Hematopoietic multipotent progenitor cell treated with erythropoietin and hydrocortisone succinate and interleukin-3 and kit ligand, for 17 days (in vitro differentiated cells): ENCODE results near the gene TMEM92.
"Not testable (repeated sequence)": the region's sequence is repeated elsewhere in the genome, so short reads cannot be mapped to it uniquely, and the experiment has no call there.

Source experiments
- DNase-seq: peaks from one replicate; pipeline ENCODE4 v3.0.0-alpha.2; 2015; ENCODE audit warnings: low spot score

TMEM92 gene

DNA sequence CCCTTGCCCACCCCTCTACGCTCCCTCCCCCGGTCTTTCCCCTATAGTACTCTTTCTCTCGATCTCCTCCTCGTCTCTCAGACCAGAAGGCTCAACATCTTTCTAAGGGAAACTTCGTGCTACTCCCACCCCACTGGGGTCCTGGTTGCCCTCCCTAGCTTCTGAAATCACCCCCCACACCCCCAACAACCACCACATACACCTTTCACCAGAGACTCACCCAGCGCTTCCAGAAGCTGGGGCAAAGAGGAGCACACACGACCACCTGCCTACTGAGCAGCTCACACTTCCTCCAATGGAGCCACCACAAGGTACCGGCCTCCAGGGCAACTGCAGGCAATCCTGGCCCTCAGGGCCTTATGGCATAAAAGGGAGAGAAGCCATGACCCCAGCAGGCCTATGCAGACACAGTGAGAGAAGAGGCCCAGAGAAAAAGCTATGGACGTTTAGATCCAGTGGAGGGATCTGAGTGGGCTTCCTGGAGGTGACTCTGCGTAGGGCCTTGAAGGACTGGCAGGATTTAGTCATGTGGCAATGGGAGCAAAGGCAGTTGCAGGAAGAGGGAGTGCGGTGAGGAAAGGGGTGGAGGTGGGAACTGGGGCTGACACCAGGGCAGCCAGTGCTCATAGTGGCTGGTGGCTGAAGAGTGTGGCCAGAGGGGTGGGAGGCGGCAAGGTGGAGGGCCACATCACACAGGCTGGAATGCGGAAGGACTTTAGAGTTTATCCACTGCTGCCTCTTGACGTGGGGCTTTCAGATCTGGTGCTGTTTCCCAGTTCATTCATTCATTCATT, 12.1 kb upstream of the TMEM92 start:
- no peak for DNase-seq

DNA sequence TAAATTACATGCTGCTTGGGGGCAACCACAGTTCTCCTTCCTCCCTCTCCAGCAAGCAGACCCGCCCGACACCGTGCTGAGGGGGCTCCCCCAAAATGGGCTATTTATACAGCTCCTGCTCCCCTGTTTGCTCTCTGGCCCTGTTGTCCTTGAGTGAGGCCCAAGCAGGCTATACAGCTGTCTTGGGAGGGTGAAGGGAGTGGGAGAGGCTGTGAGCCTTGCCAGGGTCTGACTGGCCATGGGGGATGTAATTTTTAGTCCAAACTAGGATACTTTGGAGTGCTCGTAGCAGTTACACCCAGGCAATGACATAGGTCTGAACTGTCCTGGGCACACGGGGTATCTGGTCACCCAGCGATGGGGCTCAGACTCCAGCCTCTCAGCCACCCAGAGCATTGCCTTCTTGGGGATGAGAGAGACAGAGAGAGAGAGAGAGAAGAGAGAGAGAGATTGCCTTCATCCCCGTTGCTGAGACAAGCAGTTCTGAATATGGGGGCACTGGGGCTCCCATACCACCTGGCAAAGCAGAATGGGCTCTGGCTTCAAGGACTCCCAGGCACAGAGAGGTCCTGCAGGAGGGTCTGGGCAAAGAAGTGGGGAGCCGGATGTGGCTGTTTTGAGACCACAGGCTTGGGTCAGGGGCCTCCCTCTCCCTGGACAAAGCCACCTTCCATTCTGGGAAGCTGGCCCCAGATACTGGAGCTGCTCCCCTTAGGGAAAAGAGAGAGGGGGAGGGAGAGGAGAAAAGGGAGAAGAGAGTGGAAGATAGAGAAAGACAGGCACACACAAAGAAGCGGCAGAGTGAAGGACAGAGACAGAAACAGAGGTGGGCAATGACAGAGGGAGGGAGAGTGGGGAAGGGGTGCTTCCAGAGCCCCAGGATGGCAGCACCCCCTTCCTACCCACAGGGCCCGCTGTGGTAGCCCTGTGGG, 10.7 kb upstream of the TMEM92 start:
- DNase-seq, result no peak

DNA sequence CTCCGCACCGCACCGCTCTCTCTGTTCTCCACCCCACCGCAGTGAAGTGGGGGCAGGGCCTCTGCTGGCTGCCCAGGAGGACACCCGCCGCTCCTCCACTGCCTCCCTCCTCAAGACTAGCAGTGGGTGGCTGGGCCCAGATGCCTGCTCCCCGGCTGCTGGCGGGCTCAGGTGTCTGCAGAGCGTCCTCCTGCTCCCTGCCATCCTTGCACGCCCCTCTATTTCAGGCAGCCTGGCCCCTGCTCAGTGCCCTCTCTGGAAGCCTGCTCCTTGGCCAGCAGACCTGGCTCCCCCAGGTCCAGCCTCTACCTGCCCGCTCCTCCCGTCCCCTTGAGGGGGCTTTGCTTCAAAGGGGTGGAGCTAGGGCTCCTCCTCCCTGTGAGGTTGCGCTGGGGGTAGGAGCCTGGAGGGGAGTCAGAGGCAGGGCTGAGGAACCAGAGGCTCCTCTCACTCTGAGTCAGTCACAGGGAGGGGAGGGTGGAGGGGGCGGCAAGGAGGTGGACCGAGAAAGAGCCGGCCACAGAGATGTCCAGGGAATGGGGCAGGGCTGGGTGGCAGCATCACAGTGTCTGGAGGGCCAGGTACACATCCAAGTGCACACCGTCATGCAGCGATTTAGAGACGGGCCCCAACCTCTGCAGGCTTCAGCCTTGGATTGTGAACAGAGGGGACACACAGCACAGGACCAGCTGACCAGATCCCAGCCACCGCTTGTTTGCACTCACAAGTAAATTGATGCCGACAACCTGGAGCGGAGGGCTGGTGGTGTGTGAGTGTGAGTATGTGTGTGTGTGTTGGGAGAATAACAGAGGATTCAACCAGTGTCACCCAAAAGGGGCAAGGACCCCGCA, 9.8 kb upstream of the TMEM92 start:
- no peak for DNase-seq

GRCh38 chr17:50265212-50265611, 9.1 kb upstream of the TMEM92 start:
- DNase-seq, result no peak

DNA sequence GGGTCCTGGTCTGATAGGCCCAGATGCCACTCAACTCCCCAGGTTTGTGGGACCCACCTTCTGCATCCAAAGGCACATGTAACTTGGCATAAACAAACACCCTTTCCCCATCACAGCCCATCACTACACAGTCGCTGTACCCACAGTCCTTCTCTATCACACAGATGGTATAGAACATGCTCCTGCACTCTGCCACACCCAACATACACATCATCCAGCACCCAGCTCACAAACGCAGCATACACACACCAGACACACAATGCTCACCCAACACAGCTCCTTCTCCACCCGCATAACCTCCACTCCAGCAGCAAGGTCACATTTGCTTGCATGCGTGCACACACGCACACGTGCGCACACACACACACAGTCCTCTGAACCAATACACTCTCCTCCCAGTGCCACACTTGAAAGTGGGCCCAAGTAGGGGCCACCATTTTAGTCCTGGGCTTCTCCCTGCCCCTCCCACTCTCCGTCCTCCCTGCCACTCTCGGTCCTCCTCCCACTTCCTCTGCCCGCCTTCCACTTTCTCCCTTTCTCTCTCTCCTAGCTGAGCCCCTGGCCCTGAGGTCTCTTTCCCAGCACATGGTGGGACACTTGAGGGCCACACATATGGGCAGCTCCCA, 8.5 kb upstream of the TMEM92 start:
- DNase-seq, result no peak

GRCh38 chr17:50266384-50267073, 7.7 kb upstream of the TMEM92 start:
- DNase-seq, result no peak

GRCh38 chr17:50267074-50267841, 7.0 kb upstream of the TMEM92 start:
- DNase-seq, result no peak

DNA sequence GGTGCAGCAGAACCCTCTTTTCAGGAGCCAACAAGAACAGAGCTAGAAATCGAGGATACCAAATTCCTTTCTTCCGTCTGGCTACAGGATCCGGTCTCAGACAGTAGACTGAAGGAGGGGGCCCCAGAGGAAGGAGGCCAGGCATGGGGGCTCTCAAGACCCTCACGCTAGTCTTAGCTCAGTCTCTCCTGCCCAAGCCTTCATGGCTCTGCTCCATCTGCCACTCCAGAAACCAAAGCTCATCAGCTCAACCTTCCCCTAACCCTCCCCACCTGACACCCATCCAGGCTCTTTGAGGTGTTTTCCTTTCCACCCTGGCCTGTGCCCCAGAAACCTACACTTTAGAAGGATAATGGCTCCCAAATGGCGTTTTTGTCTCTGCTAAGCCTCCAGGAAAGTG, 6.2 kb upstream of the TMEM92 start:
- DNase-seq, result no peak

DNA sequence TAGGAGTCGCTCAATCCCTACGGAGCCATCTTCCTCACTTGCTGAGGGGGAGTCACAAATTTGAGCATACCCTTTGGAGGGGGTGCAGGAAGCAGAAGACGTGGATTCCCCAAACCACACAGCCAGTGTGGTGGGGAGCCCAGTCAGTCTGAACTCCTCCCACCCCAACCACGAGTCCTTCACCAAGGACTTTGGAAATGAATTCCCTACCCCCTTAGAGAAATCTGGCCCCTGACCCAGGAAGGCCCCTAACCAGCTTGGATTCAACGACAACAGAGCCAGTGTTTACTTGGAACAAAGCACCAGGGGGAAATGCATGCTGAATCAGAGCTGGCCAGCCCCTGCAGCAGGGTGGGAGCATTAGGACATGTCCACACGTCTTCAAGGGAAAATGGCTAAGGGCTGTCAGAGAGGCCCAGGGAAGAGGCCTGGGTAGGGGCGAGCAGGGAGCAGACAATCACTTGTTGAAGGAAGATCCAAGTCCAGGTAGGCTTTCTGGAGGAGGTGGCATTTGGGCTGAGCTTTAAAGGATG, 5.5 kb upstream of the TMEM92 start:
- no peak for DNase-seq

- DNase-seq, result peak; percentile 46
Observed at GRCh38 chr17:50269477-50270434, 4.5 kb upstream of the TMEM92 start.

DNA sequence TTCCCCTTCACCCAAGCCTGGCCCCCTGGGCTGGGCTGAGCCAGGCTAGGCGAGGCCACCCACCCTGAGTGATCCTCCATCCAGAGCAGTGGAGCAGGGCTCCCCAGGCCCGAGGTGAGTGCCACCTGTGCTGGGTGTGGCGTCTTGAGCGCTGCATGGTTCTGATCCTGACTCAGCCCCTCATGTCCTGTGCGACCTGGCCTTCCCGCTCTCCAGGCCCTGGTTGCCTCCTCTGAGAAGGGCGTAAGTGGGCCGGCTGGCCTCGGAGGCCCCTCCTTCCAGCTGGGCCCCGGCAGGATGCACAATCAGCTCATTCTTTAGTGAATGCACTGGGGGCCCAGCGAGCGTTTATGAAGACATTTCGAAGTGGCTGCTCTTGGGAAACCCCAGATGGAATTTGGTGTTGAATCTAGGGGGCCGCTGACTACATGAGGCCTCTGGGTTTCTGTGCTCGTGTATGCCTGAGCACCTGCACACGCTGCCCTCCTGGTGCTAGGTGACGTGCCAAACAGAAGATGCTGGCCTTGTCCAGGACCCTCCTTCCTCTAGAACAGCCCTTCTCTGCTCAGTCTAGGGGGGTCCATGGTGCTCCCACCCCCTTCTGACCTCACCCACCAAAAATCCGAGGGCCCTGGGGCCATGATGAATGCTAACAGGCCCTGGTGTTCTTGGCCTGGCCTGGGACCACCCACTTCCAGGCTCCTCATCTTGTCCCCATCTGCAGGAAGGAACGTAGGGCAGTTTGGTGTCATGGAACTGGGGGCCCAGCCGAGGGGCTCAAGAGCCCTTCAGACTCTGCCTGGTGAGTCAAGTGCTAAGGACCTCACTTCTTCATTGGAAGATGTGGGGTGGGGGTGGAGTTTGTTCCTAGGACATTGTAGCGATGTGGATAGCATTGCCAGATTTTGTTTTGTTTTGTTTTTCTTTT, 3.6 kb upstream of the TMEM92 start:
- DNase-seq, result no peak

DNA sequence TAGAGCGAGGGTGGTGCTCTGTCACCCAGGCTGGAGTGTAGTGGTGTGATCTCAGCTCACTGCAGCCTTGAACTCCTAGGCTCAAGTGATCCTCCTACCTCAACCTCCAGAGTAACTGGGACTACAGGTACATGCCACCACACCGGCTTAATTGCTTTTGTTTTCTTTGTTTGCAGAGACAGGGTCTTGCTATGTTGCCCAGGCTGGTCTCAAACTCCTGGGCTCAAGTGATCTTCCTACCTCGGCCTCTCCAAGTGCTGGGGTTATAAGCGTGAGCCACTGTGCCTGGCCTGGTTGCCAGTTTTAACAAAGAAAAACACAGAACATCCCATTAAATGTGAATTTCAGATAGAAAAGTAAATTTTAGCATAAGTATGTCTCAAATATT, 2.9 kb upstream of the TMEM92 start:
- not testable (repeated sequence) for DNase-seq

DNA sequence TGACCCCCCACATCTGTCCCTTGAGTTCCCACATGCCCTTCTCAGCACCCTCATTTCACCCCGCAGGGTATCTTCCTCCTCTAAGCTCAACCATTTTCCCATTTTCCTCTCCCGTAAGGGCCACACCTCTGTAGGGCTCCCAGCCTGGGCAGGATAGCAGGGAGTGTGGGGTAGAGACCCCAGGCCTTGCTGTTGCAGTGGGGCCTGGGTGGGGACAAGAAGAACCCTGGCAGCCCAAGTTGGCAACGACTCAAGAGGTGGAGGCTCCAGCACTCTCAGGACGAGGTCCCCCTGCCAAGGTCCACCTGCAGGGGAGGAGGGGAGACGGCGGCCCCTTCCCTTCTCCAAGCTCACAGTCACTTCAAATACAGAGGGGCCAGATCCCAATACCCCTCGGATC, 2.0 kb upstream of the TMEM92 start:
- no peak for DNase-seq

- peak; percentile 24 for DNase-seq
Observed at GRCh38 chr17:50272711-50273653, 1.3 kb upstream of the TMEM92 start.

GRCh38 chr17:50273654-50274040, 619 bp upstream of the TMEM92 start:
- DNase-seq, result no peak

- no peak for DNase-seq
Observed at GRCh38 chr17:50274897-50275221, 593 bp downstream of the TMEM92 start.

- DNase-seq, result no peak
Observed at GRCh38 chr17:50275279-50275678, 1.0 kb downstream of the TMEM92 start.
